Muscle of leg (tissue), 11 donors: ENCODE measurements around the gene SBF2. TPM values are rescaled to one million over a fixed set of nuclear protein-coding genes. Genes with fewer than 3 reads are reported as not detected.
A peak's percentile ranks its signal among the peaks of the same experiment; 100 is the strongest.
"Not testable (repeated sequence)": the region's sequence is repeated elsewhere in the genome, so short reads cannot be mapped to it uniquely, and the experiment has no call there.

Experiments
- DNase-seq: peaks from one replicate; pipeline ENCODE4 v3.0.0; 2013
- H3K27ac ChIP-seq: one replicate; pipeline ENCODE4 v1.5.1; 2013; ENCODE audit warnings: mild to moderate bottlenecking, low read length, control low read depth
- H3K27me3 ChIP-seq: one replicate; pipeline ENCODE4 v1.6.1; 2013; ENCODE audit warnings: low read length; ENCODE audit not compliant: control insufficient read depth, insufficient read depth
- H3K36me3 ChIP-seq: one replicate; pipeline ENCODE4 v1.6.1; 2013; ENCODE audit warnings: low read length; ENCODE audit not compliant: control insufficient read depth, insufficient read depth
- H3K4me1 ChIP-seq: one replicate; pipeline ENCODE4 v1.6.1; 2013; ENCODE audit warnings: low read length; ENCODE audit not compliant: control insufficient read depth, insufficient read depth
- H3K4me3 ChIP-seq: one replicate; pipeline ENCODE4 v1.5.1; 2013; ENCODE audit warnings: low read length, control low read depth
- H3K9me3 ChIP-seq: replicated peaks from 2 replicates; pipeline ENCODE4 v1.6.1; 2013; ENCODE audit warnings: low read depth, low read length; ENCODE audit not compliant: control insufficient read depth
- WGBS: methylation state at CpG from one replicate; pipeline ENCODE4 v1.1.5; 2013; ENCODE audit warnings: missing lambda C conversion rate; ENCODE audit not compliant: insufficient coverage; 5-methylcytosine and 5-hydroxymethylcytosine counted together
- polyA plus RNA-seq, 8 donors: library from polyadenylated mRNA; unstranded; fragments of 120-200 nt; gene quantifications; one replicate each; pipeline versions ENCODE4 v1.2.1 to v1.2.3, GENCODE V29; 2013; ENCODE audit warnings: inconsistent platforms in 1 of 8, low replicate concordance in 1 of 8; ENCODE audit not compliant: insufficient read length in 8 of 8, insufficient read depth in 1 of 8
- total RNA-seq: library from RNA; stranded (reverse); fragments of 120-200 nt; gene quantifications from one replicate; pipeline ENCODE4 v1.2.4, GENCODE V29; 2013

SBF2 gene
- total and polyA plus RNA-seq, 9 donors, result 18.3 to 29.5 (median 21.5) TPM

- Histone ChIP-seq H3K4me3 (no peak overlapping the region), H3K27ac (no peak overlapping the region), H3K36me3 (no peaks in the 10 kb centered on the region), H3K27me3 (no peaks in the 10 kb centered on the region), H3K9me3 (peaks cover 13% of the 10 kb centered on the region), H3K4me1 (no peaks in the 10 kb centered on the region)
- no CpG with 5 or more reads among the region's 2 CpGs for WGBS
- no peak for DNase-seq
Measured at GRCh38 chr11:10041748-10042446, 252.1 kb downstream of the SBF2 start.

DNA sequence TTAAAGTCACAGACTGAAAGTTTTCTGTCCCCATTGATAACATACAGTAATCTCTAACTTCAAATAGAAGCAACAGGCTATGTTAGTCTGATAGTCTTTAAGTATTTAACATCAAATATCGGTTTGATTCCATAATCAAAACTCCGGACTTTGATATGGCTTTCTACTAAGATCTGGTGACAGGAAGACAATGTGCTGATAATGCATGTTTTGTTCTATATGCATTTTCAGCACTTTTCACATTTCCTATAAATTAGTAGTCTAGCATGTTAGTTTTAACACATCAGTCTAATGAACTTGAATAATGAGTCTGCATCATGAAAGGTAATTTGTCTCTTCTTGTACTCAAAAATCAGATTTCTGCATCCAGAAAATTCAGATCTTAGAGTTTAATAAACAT lies 252.7 kb downstream of the SBF2 start:
- no CpG with 5 or more reads among the region's 2 CpGs for WGBS
- no peaks in the 10 kb centered on the region for H3K27me3 ChIP-seq
- H3K9me3 ChIP-seq, result peaks cover 13% of the 10 kb centered on the region
- no peaks in the 10 kb centered on the region for H3K36me3 ChIP-seq
- no peak for DNase-seq
- no peak overlapping the region for H3K4me3 ChIP-seq
- no peaks in the 10 kb centered on the region for H3K4me1 ChIP-seq
- no peak overlapping the region for H3K27ac ChIP-seq

GRCh38 chr11:10038521-10039302 lies 255.3 kb downstream of the SBF2 start:
- Histone ChIP-seq H3K27me3 (no peaks in the 10 kb centered on the region), H3K4me3 (no peak overlapping the region), H3K9me3 (no peaks in the 10 kb centered on the region), H3K4me1 (no peaks in the 10 kb centered on the region), H3K36me3 (no peaks in the 10 kb centered on the region), H3K27ac (no peak overlapping the region)
- WGBS, result no CpG with 5 or more reads among the region's 2 CpGs
- DNase-seq, result peak; percentile 43

- not testable (repeated sequence) for H3K36me3 ChIP-seq, H3K9me3 ChIP-seq, H3K27ac ChIP-seq, H3K4me3 ChIP-seq, DNase-seq, H3K27me3 ChIP-seq, H3K4me1 ChIP-seq
- no CpG with 5 or more reads among the region's 6 CpGs for WGBS
Measured at GRCh38 chr11:10035932-10036331, 258.1 kb downstream of the SBF2 start.

- peak; percentile 56 for DNase-seq
Measured at GRCh38 chr11:10032935-10033334, 261.1 kb downstream of the SBF2 start.

DNA sequence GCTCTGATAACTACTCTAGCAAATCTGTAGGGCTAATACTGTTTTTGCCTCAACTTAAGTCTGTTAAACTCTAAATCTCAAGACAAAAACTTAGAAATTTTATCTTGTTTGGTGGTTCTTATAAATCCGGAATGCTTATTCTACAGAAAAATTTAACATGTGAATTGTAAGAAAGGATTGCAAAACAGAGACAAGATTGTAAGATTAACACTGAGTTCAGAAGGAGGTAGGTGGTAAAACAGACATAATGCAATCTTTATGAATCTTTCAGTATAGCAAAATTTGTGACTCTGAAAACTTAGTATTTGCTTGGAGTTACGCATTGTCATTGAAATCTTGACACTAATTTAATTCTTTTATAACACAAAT lies 263.9 kb downstream of the SBF2 start:
- H3K4me1 ChIP-seq, result no peaks in the 10 kb centered on the region
- H3K27me3 ChIP-seq, result no peaks in the 10 kb centered on the region
- no peaks in the 10 kb centered on the region for H3K36me3 ChIP-seq
- H3K9me3 ChIP-seq, result no peaks in the 10 kb centered on the region
- no CpG with 5 or more reads among the region's 2 CpGs for WGBS
- no peak overlapping the region for H3K4me3 ChIP-seq
- no peak overlapping the region for H3K27ac ChIP-seq
- DNase-seq, result no peak

More at GRCh38 chr11:10032935-10033334, 261.1 kb downstream of the SBF2 start:
- Histone ChIP-seq H3K9me3 (no peaks in the 10 kb centered on the region), H3K4me1 (no peaks in the 10 kb centered on the region), H3K4me3 (no peak overlapping the region), H3K27me3 (no peaks in the 10 kb centered on the region), H3K36me3 (no peaks in the 10 kb centered on the region), H3K27ac (no peak overlapping the region)

GRCh38 chr11:10029386-10030121 lies 264.5 kb downstream of the SBF2 start:
- H3K4me1 ChIP-seq, result no peaks in the 10 kb centered on the region
- H3K27me3 ChIP-seq, result no peaks in the 10 kb centered on the region
- H3K4me3 ChIP-seq, result no peak overlapping the region
- H3K9me3 ChIP-seq, result no peaks in the 10 kb centered on the region
- WGBS, result no CpG with 5 or more reads among the region's 3 CpGs
- H3K36me3 ChIP-seq, result no peaks in the 10 kb centered on the region
- H3K27ac ChIP-seq, result no peak overlapping the region
- DNase-seq, result peak; percentile 42

GRCh38 chr11:10026514-10026913 lies 267.5 kb downstream of the SBF2 start:
- Histone ChIP-seq H3K4me3 (no peak overlapping the region), H3K27ac (no peak overlapping the region), H3K36me3 (no peaks in the 10 kb centered on the region), H3K4me1 (no peaks in the 10 kb centered on the region), H3K9me3 (no peaks in the 10 kb centered on the region), H3K27me3 (no peaks in the 10 kb centered on the region)
- no peak for DNase-seq
- WGBS, result no CpG with 5 or more reads among the region's 2 CpGs

GRCh38 chr11:10023212-10023611 lies 270.8 kb downstream of the SBF2 start:
- H3K27me3 ChIP-seq, result no peaks in the 10 kb centered on the region
- WGBS, result 93% methylated on average over 2 of the region's 3 CpGs

DNA sequence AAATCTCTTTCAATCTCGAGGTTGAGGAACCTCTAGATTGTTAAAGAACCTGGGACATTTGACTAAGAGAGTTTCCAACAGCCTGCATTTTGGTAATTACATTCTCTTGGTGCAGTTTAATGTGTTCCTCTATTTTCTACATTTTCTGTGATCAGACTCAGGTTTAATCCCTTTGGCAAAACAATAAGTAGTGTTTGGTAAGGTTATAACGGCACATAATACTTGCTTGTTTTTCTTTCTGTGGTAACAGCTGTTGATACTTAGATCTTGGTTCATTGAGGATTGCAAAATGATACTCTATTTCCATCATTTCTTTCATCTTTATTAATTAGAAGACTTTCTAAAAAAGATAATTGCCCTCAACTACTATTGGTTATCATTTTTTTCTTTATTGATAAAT lies 271.3 kb downstream of the SBF2 start:
- H3K27me3 ChIP-seq, result no peaks in the 10 kb centered on the region
- H3K4me3 ChIP-seq, result no peak overlapping the region
- H3K4me1 ChIP-seq, result peaks cover 6% of the 10 kb centered on the region
- no peaks in the 10 kb centered on the region for H3K36me3 ChIP-seq
- no peaks in the 10 kb centered on the region for H3K9me3 ChIP-seq
- WGBS, result no CpG with 5 or more reads among the region's 2 CpGs
- H3K27ac ChIP-seq, result no peak overlapping the region
- DNase-seq, result no peak

More at GRCh38 chr11:10023212-10023611, 270.8 kb downstream of the SBF2 start:
- H3K36me3 ChIP-seq, result no peaks in the 10 kb centered on the region
- no peaks in the 10 kb centered on the region for H3K9me3 ChIP-seq
- DNase-seq, result no peak
- no peak overlapping the region for H3K4me3 ChIP-seq
- peaks cover 6% of the 10 kb centered on the region for H3K4me1 ChIP-seq
- no peak overlapping the region for H3K27ac ChIP-seq
